OCI-M1 (cell line): ENCODE data around the gene PRLH.
"Not testable (repeated sequence)": the region's sequence is repeated elsewhere in the genome, so short reads cannot be mapped to it uniquely, and the experiment has no call there.

Experiments
- DNase-seq: peaks from one replicate; lab custom pipeline; 2025; lab: John Stamatoyannopoulos, UW

Gene PRLH

DNA sequence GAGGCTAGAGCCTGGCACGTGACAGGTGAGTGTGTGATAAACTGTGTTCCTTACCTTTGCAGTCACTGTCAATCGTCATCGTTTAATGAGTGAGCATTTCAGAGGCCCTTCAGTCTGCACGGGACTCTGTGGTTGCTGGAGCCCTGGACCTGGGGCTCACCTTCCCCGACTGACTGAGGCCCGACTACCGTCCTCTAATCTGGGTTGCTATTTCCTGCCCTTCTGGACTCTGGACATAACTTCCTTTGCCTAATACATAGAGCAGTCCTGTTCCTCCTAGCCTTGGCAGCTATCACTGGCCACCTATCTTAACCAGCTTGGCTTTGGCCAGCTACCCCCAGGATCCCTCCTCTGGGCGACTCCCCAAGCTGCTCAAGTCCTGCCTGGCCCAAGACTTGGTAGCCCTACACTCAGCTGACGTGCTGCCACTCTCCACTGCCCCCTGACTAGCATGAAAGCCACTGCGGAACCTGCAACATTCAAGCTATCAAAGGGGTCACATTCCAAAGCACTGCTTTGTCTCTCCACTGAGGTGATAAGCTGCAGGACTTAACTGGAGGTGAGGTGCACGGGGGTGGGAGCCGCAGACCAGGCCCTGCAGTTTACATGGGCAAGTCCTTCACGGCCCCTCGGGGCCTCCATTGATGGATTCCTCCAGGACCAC, 35.2 kb downstream of the PRLH start:
- DNase-seq = no peak

- DNase-seq = no peak
Observed at GRCh38 chr2:237602409-237602808, 36.0 kb downstream of the PRLH start.

GRCh38 chr2:237603049-237603717, 36.8 kb downstream of the PRLH start:
- no peak for DNase-seq

DNA sequence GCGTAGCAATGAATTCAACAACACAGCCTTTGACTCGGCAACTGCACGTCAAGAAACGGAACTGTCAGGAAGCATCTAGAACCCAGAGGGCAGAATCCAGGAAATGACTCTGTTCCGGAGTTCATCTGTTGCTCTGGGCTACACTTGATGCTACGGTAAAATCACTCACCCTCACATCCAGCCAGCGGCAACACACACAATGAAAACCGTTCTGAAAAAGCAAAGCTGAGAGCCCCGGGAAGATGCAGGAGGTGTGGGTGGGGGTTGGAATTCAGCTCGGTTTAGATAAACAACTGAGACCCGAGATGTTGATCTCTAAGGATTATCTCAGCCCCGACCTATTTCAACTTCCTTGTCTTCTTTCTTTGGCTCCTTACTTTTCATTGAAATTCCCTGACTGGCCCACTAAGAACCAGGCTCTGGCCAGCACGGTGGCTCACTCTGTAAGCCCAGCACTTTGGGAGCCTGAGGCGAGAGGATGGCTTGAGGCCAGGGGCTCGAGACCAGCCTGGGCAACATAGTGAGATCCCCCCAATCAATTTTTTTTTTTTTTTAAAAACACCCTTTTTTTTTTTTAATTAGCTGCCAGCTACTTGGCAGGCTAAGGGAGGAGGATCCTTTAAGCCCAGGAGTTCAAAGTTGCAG, 37.5 kb downstream of the PRLH start:
- DNase-seq = no peak

GRCh38 chr2:237604391-237604790, 38.0 kb downstream of the PRLH start:
- no peak for DNase-seq

DNA sequence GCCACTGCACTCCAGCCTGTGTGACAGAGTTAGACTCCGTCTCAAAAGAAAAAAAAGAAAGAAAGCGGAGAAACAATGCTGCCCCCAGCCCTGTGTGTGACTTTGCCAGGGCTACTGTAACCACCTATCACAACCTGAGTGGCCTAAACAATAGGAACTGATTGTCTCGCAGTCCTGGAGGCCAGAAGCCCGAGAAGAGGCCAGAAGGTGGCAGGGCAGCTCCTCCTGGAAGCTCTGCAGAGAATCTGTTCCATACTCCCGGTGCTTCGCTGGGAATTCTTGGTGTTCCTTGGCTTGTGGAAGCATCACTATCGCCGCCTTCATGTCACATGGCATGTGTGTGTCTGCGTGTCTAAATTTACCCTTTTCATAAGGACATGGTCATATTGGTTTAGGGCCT, 38.6 kb downstream of the PRLH start:
- no peak for DNase-seq

- not testable (repeated sequence) for DNase-seq
Observed at GRCh38 chr2:237606522-237606921, 40.1 kb downstream of the PRLH start.

- DNase-seq = no peak
Observed at GRCh38 chr2:237612527-237613357, 46.4 kb downstream of the PRLH start.

DNA sequence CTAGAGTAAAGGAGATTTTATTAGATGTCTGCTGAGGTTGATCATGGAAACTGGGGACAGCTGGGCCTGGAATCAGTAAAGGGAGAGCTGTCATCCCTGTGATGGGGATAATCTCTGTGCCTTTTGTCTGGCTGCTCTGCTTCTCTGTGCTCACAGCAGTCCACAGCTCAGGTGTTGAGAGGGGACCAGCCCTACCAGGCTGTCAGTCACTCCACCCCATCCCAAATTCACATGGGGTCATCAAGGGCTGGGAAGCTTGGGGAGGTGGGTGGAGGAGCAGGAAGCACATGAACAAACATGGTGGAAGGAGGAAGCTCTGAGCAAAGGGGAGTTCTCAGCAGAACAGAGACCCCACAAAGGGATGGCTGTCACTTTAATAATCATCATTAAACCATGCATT, 47.3 kb downstream of the PRLH start:
- no peak for DNase-seq

DNA sequence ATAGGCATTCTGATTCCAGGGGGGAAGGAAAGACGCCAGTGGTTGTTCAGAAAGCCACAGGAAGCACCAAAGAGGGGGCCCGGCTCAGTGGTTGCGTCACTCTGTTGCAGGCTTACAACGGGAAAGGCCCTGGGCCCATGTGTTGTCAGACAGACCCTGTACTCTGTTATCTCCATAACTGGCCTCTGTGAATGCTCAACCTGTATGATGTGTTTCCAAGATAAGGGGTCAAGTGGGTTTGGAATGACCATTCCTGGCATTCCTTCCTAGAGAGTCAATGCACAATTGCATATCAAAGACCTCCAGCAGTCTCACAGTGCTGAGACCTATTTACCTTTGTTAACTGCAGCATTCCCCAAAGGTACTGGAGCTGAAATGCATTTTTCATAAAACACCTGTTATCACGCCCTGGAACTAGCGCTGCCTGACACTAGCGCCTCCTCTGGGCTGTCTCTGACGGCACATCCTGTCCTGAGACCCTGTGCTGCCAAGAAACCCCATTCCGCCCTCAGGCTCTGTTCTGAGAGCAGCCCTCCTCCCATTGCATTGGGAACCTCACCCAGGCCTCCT, 47.9 kb downstream of the PRLH start:
- DNase-seq = no peak

DNA sequence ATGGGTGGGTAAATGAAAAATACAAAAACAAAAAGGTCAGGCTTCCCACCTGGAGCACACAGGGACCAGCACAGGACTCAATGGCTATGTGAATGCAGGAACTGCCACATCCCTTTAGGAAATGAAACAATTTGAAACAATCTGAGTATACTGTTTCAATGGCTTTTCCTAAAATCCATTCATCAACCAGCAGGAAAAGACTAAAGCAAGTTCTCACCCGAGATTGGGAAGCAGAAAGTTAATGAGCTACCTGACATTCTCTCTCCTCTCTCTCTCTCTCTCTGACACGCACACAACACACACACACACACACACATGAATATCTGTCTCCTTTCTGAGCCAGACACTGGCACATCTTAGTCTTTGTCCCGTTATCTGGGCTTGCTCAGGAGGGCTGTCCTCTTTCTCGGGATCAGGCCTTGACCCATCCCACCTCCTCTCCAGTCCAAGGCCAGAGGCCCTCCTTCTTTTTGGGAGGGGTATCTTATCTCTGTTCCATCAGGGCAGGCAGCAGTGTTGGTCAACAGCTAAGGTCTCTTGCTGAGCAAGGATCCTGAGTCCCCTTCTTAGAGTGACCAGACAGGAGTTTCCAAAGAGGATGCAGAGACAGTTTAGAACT, 49.4 kb downstream of the PRLH start:
- no peak for DNase-seq

DNA sequence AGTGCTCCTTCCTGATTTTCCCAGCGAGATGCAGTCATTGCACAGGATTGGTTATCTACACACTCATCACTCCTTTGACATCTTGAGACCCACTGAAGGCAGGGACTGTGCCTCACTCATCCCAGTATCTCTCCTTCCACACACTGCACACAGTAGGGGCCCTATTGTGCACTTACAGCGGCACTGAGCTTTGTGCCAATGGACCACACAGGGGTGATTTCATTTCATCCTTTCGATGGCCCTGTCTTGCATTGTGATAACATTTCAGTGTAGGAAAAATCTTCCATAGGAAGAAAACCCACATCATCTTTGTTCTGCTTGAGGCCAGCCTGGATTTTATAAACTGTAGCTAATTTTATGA, 50.0 kb downstream of the PRLH start:
- no peak for DNase-seq
